PC-3 (cell line): ENCODE results near the gene PABPC4L.

Source experiments
- CTCF ChIP-seq: fragments of 300-600 bp; sonication (generic); conservative IDR thresholded peaks from 2 replicates; pipeline ENCODE4 v1.5.1; 2017; ENCODE audit warnings: antibody characterized with exemption, low read depth, mild to moderate bottlenecking, low read length
- EZH2phosphoT487 ChIP-seq: fragments of 300-600 bp; sonication (generic); IDR thresholded peaks from 2 replicates; pipeline ENCODE4 v1.6.1; 2018; ENCODE audit warnings: mild to moderate bottlenecking, antibody characterized with exemption, low read length, borderline replicate concordance

GRCh38 chr4:134189480-134189879, 12.1 kb downstream of the PABPC4L start:
- TF ChIP-seq CTCF: no peak
- TF ChIP-seq EZH2phosphoT487: no peak
